ENCODE measurements around the gene FGF21.

The FGF21 gene

GRCh38 chr19:48756212-48756611, 888 bp downstream of the FGF21 start:
- Histone ChIP-seq H3F3A (ENCODE audit: insufficient read depth) (no peaks in the 10 kb centered on the region), H3K4me3 (ENCODE audit: insufficient read depth, low read length, poor library complexity, severe bottlenecking) (no peak overlapping the region), H3K9me3 (ENCODE audit: insufficient read depth, low read length) (no peaks in the 10 kb centered on the region), H3K4me2 (ENCODE audit: low read depth, low read length, poor library complexity, severe bottlenecking) (no peak overlapping the region), H3K9ac (ENCODE audit: low read length) (no peak overlapping the region), H3K36me3 (ENCODE audit: low read length) (no peaks in the 10 kb centered on the region), H3K27me3 (ENCODE audit: low read length) (no peaks in the 10 kb centered on the region), H2AFZ (ENCODE audit: low read depth, low read length, severe bottlenecking) (no peak overlapping the region), H3K79me2 (ENCODE audit: insufficient read depth, low read length) (no peaks in the 10 kb centered on the region), H4K20me1 (ENCODE audit: low read depth, low read length) (no peaks in the 10 kb centered on the region), H3K27ac (ENCODE audit: low read depth, low read length) (no peak overlapping the region), H3K9me2 (replicated peaks; ENCODE audit: insufficient read depth, low read length) (no peaks in the 10 kb centered on the region)
- TF ChIP-seq EZH2phosphoT487 (conservative IDR thresholded peaks at IDR 0.05; ENCODE audit: low read length) (no peak), CTCF (IDR thresholded peaks at IDR 0.05; ENCODE audit: insufficient read depth, low read length, poor library complexity, severe bottlenecking) (no peak)

DNA sequence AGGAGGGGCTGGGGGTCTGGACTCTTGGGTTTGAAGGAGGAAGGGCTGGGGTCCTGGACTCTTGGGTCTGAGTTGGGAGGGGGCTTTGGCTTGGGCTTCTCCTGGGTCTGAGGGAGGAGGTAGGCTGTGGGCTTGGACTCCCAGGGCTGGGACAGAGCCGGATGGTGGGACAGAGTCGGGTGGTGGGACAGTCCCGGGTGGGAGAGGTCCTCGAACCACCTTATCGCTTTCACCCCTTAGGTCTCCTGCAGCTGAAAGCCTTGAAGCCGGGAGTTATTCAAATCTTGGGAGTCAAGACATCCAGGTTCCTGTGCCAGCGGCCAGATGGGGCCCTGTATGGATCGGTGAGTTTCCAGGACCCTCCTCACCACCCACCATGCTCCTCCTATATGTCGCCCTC, 1.4 kb downstream of the FGF21 start:
- Histone ChIP-seq H3K79me2 (ENCODE audit: insufficient read depth, low read length) (no peaks in the 10 kb centered on the region), H3K9me2 (replicated peaks; ENCODE audit: insufficient read depth, low read length) (no peaks in the 10 kb centered on the region), H3K4me2 (ENCODE audit: low read depth, low read length, poor library complexity, severe bottlenecking) (no peak overlapping the region), H3K27ac (ENCODE audit: low read depth, low read length) (no peak overlapping the region), H3K4me3 (ENCODE audit: insufficient read depth, low read length, poor library complexity, severe bottlenecking) (no peak overlapping the region), H2AFZ (ENCODE audit: low read depth, low read length, severe bottlenecking) (no peak overlapping the region), H3K27me3 (ENCODE audit: low read length) (no peaks in the 10 kb centered on the region), H3F3A (ENCODE audit: insufficient read depth) (no peaks in the 10 kb centered on the region), H3K36me3 (ENCODE audit: low read length) (no peaks in the 10 kb centered on the region), H3K9me3 (ENCODE audit: insufficient read depth, low read length) (no peaks in the 10 kb centered on the region), H3K9ac (ENCODE audit: low read length) (no peak overlapping the region), H4K20me1 (ENCODE audit: low read depth, low read length) (no peaks in the 10 kb centered on the region)
- TF ChIP-seq CTCF (IDR thresholded peaks at IDR 0.05; ENCODE audit: insufficient read depth, low read length, poor library complexity, severe bottlenecking): no peak
- TF ChIP-seq EZH2phosphoT487 (conservative IDR thresholded peaks at IDR 0.05; ENCODE audit: low read length): no peak

DNA sequence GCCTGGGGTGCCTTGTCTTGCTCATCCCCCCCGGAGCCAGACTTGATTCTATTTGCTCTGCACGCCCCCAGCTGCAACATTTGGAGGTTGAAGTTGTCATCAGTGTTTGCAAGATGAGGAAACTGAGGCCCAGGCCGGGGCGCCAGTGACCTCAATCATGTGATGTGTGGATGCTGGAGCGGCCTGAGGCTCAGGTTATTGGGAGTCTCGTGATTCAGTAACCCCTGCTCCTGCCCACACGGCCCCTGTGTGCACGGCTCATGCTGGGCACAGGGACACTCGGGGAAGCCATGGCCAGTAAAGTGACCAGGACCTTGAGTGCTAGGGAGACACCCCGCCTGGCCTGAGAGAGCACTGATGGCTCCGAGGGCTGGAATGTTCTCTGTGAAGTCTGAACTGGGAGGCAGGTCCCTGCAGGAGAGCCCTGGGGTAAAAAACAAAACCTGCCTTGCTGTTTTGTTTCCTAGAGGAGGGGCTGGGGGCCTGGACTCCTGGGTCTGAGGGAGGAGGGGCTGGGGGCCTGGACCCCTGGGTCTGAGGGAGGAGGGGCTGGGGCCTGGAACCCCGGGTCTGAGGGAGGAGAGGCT, 1.9 kb downstream of the FGF21 start:
- no peak overlapping the region for H3K4me2 ChIP-seq (ENCODE audit: low read depth, low read length, poor library complexity, severe bottlenecking)
- H3K36me3 ChIP-seq (ENCODE audit: low read length): no peaks in the 10 kb centered on the region
- H2AFZ ChIP-seq (ENCODE audit: low read depth, low read length, severe bottlenecking): no peak overlapping the region
- no peak overlapping the region for H3K9ac ChIP-seq (ENCODE audit: low read length)
- no peak overlapping the region for H3K4me3 ChIP-seq (ENCODE audit: insufficient read depth, low read length, poor library complexity, severe bottlenecking)
- no peak for TF ChIP-seq CTCF (IDR thresholded peaks at IDR 0.05; ENCODE audit: insufficient read depth, low read length, poor library complexity, severe bottlenecking)
- TF ChIP-seq EZH2phosphoT487 (conservative IDR thresholded peaks at IDR 0.05; ENCODE audit: low read length): no peak
- H3K27me3 ChIP-seq (ENCODE audit: low read length): no peaks in the 10 kb centered on the region
- H3F3A ChIP-seq (ENCODE audit: insufficient read depth): no peaks in the 10 kb centered on the region
- H3K27ac ChIP-seq (ENCODE audit: low read depth, low read length): no peak overlapping the region
- no peaks in the 10 kb centered on the region for H4K20me1 ChIP-seq (ENCODE audit: low read depth, low read length)
- no peaks in the 10 kb centered on the region for H3K79me2 ChIP-seq (ENCODE audit: insufficient read depth, low read length)
- H3K9me3 ChIP-seq (ENCODE audit: insufficient read depth, low read length): no peaks in the 10 kb centered on the region
- H3K9me2 ChIP-seq (replicated peaks; ENCODE audit: insufficient read depth, low read length): no peaks in the 10 kb centered on the region
